Tibial artery (tissue), 4 donors: ENCODE data around the gene NEDD4.
"Not testable (repeated sequence)": the region's sequence is repeated elsewhere in the genome, so short reads cannot be mapped to it uniquely, and the experiment has no call there.

Source experiments
- DNase-seq, 2 donors: peaks; one replicate each; pipeline ENCODE4 v3.0.0-alpha.2; 2019
- H3K27ac ChIP-seq, 2 donors: fragments of 200-600 bp; sonication (generic) in 1 of 2; 1 replicate in 1 of 2; 2 replicates in 1 of 2; pipeline ENCODE4 v1.5.1; 2018 to 2019; ENCODE audit warnings: mild to moderate bottlenecking in 1 of 2
- H3K27me3 ChIP-seq, 2 donors: fragments of 200-600 bp; sonication (generic) in 1 of 2; one replicate each; pipeline versions ENCODE4 v1.5.1 to v1.6.0; 2016 to 2019
- H3K36me3 ChIP-seq, 3 donors: fragments of 200-600 bp; sonication (generic) in 2 of 3; one replicate each; pipeline ENCODE4 v1.5.1; 2016 to 2019; ENCODE audit warnings: mild to moderate bottlenecking in 2 of 3
- H3K4me1 ChIP-seq, 4 donors: fragments of 200-600 bp; sonication (generic) in 2 of 4; 1 replicate in 3 of 4; 2 replicates in 1 of 4; pipeline ENCODE4 v1.5.1; 2016 to 2019
- H3K4me3 ChIP-seq, 2 donors: fragments of 200-600 bp; sonication (generic) in 1 of 2; 1 replicate in 1 of 2; 2 replicates in 1 of 2; pipeline ENCODE4 v1.5.1; 2018 to 2019; ENCODE audit warnings: mild to moderate bottlenecking in 2 of 2
- H3K9me3 ChIP-seq, 3 donors: fragments of 200-600 bp; sonication (generic) in 1 of 3; one replicate each; pipeline ENCODE4 v1.5.1; 2016 to 2019
- CTCF ChIP-seq, 2 experiments: fragments of 200-600 bp in 1 of 2; fragments of 450-650 bp in 1 of 2; IDR thresholded peaks; one replicate each; pipeline ENCODE4 v1.5.1; 2017 to 2019; ENCODE audit warnings: antibody characterized with exemption in 2 of 2, mild to moderate bottlenecking in 1 of 2, moderate library complexity in 1 of 2
- intact Hi-C: fragments of 100-400 bp; cut with DNase I; formaldehyde crosslinking; loops from one replicate; pipeline ENCODE4 v1.15.0; 2023; ENCODE audit warnings: low total_unique reads

Gene NEDD4

DNA sequence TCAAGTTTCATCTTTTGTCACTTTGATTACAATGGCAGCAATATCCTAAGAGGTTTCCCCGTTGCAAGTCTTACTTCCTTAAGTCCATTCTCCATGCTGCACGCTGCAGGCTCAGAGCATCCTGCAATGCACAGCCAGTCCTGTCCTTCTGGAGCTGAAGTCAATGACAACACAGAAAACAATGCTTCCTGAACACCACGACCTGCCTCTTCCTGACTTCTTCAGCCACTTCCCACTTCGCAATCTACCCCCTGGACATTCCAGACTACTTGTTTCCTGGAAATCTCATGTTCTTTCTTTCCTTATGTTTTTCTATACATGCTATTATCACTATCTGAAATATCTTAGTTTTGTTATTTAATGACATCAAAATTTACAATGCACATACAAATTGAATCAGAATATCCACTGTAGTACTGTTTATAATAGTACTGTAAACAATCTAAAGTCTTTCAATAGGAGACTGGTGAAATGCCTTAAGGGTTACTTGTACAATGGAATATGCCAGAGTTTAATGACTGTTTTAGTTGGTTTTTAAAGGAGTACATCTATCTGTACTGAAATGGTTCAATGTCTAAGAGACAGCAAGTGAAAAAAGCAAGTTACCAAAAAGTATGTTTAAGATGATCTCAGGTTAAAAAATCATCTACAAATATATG is 136.8 kb downstream of the NEDD4 start:
- peaks cover 33 to 79% (median 63%) of the 10 kb centered on the region in 3 donors for H3K36me3 ChIP-seq
- H3K27me3 ChIP-seq = no peaks in the 10 kb centered on the region
- no peak overlapping the region for H3K4me3 ChIP-seq
- H3K9me3 ChIP-seq = no peaks in the 10 kb centered on the region
- intact Hi-C loops = no loop called here
- DNase-seq = no peak
- H3K4me1 ChIP-seq = no peaks in the 10 kb centered on the region
- H3K27ac ChIP-seq = no peak overlapping the region
- no peak for TF ChIP-seq CTCF (IDR thresholded peaks at IDR 0.05)

DNA sequence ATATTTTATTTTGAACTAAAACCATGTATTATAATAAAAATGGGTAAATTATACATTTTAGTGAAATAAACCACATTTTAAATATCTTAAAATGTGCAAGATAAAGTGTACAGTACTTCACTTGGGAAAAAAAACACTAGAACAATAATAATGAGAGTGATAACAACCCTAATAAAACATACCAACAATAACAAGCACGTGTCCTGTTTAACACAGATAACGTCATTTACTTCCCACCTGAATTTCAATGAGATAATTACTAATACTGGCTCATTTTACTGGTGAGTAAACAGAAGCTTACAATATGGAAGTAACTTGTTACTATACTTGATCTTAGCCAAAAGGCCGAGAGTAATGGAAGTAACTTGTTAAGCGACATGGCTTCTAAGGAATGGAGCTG is 140.3 kb downstream of the NEDD4 start:
- H3K4me3 ChIP-seq = no peak overlapping the region
- DNase-seq = no peak
- intact Hi-C loops = no loop called here
- no peaks in the 10 kb centered on the region for H3K9me3 ChIP-seq
- H3K36me3 ChIP-seq = peaks cover 24 to 72% (median 52%) of the 10 kb centered on the region in 3 donors
- no peaks in the 10 kb centered on the region for H3K4me1 ChIP-seq
- no peak overlapping the region for H3K27ac ChIP-seq
- no peaks in the 10 kb centered on the region for H3K27me3 ChIP-seq
- no peak for TF ChIP-seq CTCF (IDR thresholded peaks at IDR 0.05)

DNA sequence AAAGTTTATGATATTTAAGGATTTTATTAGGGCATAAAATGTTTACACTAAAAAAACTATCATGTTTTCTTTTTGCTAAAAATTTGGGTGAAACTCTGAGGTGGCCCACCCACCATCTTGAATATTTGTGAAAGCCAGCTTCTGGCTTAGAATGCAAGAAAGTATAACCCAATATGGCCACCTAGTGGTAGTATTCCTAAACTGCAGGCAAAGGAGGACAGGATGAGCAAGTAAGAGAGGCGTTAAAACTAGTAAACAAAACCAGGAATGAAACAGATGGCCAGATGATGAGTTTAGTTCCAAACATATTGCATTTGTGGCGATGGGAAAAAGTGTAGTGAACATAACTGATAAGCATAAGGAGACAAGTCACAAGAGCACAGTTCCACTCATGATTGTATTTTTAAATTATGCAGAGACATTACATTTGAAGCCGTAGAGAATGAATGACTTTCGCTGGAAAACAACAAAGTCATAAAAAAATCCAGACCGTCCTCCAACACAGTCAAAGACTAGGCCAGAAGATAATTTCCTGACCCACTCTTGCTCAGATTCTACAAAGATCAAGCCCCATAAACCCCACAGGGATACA is 147.2 kb downstream of the NEDD4 start:
- DNase-seq = no peak
- H3K27ac ChIP-seq = no peak overlapping the region
- no peaks in the 10 kb centered on the region for H3K27me3 ChIP-seq
- peak; percentile 84 to 92 for TF ChIP-seq CTCF (IDR thresholded peaks at IDR 0.05)
- H3K9me3 ChIP-seq = no peaks in the 10 kb centered on the region
- H3K36me3 ChIP-seq = peaks cover 20 to 39% (median 28%) of the 10 kb centered on the region in 3 donors
- no peaks in the 10 kb centered on the region for H3K4me1 ChIP-seq
- H3K4me3 ChIP-seq = no peak overlapping the region
- intact Hi-C loops = loop anchor here (10.0 kb wide), 1 partner anchor 201 kb away; no protein-coding TSS in a partner anchor

- not testable (repeated sequence) for H3K27me3 ChIP-seq, H3K4me1 ChIP-seq, H3K27ac ChIP-seq, DNase-seq, H3K9me3 ChIP-seq, H3K4me3 ChIP-seq
- intact Hi-C loops = loop anchor here (10.0 kb wide), 1 partner anchor 198 kb away; no protein-coding TSS in a partner anchor
- H3K36me3 ChIP-seq = peaks cover 34 to 46% (median 39%) of the 10 kb centered on the region in 3 donors
These were observed 150.5 kb downstream of the NEDD4 start for GRCh38 chr15:55842897-55843296.

- intact Hi-C loops = no loop called here
- Histone ChIP-seq H3K4me1 (peaks cover 0 to 9% (median 2%) of the 10 kb centered on the region in 4 donors), H3K4me3 (no peak overlapping the region), H3K9me3 (no peaks in the 10 kb centered on the region), H3K27me3 (no peaks in the 10 kb centered on the region), H3K36me3 (peaks cover 43 to 63% (median 48%) of the 10 kb centered on the region in 3 donors), H3K27ac (no peak overlapping the region)
- no peak for TF ChIP-seq CTCF (IDR thresholded peaks at IDR 0.05)
- no peak for DNase-seq
These were observed 157.5 kb downstream of the NEDD4 start for GRCh38 chr15:55835866-55836265.

DNA sequence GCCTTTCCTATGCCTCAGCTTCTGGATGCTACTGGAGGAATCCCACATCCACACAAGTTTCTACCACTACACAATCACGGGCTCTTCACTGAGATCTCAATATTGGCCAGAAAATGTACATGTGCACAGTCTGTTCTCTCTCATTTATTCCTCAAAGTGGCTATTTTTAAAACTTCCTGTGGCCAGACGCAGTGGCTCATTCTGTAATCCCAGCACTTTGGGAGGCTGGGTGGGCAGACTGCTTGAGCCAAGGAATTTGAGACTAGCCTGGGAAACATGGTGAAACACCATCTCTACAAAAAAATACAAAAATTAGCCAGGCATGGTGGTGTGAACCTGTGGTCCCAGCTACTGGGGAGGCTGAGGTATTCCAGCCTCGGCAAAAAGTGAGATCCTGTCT is 159.1 kb downstream of the NEDD4 start:
- no peak for DNase-seq
- no peak for TF ChIP-seq CTCF (IDR thresholded peaks at IDR 0.05)
- intact Hi-C loops = no loop called here
- Histone ChIP-seq H3K9me3 (no peaks in the 10 kb centered on the region), H3K36me3 (peaks cover 40 to 68% (median 51%) of the 10 kb centered on the region in 3 donors), H3K4me3 (no peak overlapping the region), H3K4me1 (peaks cover 0 to 9% (median 2%) of the 10 kb centered on the region in 4 donors), H3K27me3 (no peaks in the 10 kb centered on the region), H3K27ac (peak overlapping the region in 1 of 2 donors; percentile 32)
